Brain microvascular endothelial cell (primary cell): ENCODE data around the gene DLG2.

Experiments used
- DNase-seq: peaks from one replicate; pipeline ENCODE4 v3.0.0-alpha.2; 2020
- H3K27ac ChIP-seq: fragments of 250-450 bp; sonication (Bioruptor Pico); 2 replicates; pipeline ENCODE4 v1.5.1; 2020; ENCODE audit warnings: mild to moderate bottlenecking, moderate library complexity
- H3K27me3 ChIP-seq: fragments of 250-450 bp; sonication (Bioruptor Pico); replicated peaks from 2 replicates; pipeline ENCODE4 v1.5.1; 2020; ENCODE audit warnings: mild to moderate bottlenecking
- H3K36me3 ChIP-seq: fragments of 250-450 bp; sonication (Bioruptor Pico); replicated peaks from 2 replicates; pipeline ENCODE4 v1.5.1; 2020; ENCODE audit warnings: mild to moderate bottlenecking
- H3K4me3 ChIP-seq: 2 replicates; pipeline ENCODE4 v1.5.1; 2011; ENCODE audit warnings: low read depth, mild to moderate bottlenecking, control low read depth, low read length, moderate library complexity
- CTCF ChIP-seq: IDR thresholded peaks from 2 replicates; pipeline ENCODE4 v1.5.1; 2011; ENCODE audit warnings: low read depth, mild to moderate bottlenecking, moderate library complexity, low read length, control low read depth, inconsistent platforms; ENCODE audit errors: missing control alignments
- in situ Hi-C: cut with HindIII; loops from 2 replicates; pipeline ENCODE4 v1.10.0; 2017; ENCODE audit warnings: low sequenced_read_pairs, low pct_ligation_motif_present

The DLG2 gene

GRCh38 chr11:83477772-83478171 lies 2149.4 kb downstream of the DLG2 start:
- no peak for TF ChIP-seq CTCF
- Histone ChIP-seq H3K27ac (no peak overlapping the region), H3K36me3 (no peaks in the 10 kb centered on the region), H3K27me3 (no peaks in the 10 kb centered on the region), H3K4me3 (no peak overlapping the region)
- DNase-seq: no peak
- in situ Hi-C loops: no loop called here

- DNase-seq: no peak
- Histone ChIP-seq H3K27ac (no peak overlapping the region), H3K36me3 (no peaks in the 10 kb centered on the region), H3K27me3 (no peaks in the 10 kb centered on the region), H3K4me3 (no peak overlapping the region)
- in situ Hi-C loops: no loop called here
- TF ChIP-seq CTCF: no peak
These were observed 2151.4 kb downstream of the DLG2 start for GRCh38 chr11:83475760-83476159.

GRCh38 chr11:83473743-83474142 lies 2153.4 kb downstream of the DLG2 start:
- in situ Hi-C loops: no loop called here
- Histone ChIP-seq H3K4me3 (no peak overlapping the region), H3K36me3 (no peaks in the 10 kb centered on the region), H3K27me3 (no peaks in the 10 kb centered on the region), H3K27ac (no peak overlapping the region)
- DNase-seq: no peak
- TF ChIP-seq CTCF: no peak

- no peak for DNase-seq
- Histone ChIP-seq H3K27ac (no peak overlapping the region), H3K36me3 (no peaks in the 10 kb centered on the region), H3K4me3 (no peak overlapping the region), H3K27me3 (no peaks in the 10 kb centered on the region)
- no peak for TF ChIP-seq CTCF
- in situ Hi-C loops: no loop called here
These were observed 2154.3 kb downstream of the DLG2 start for GRCh38 chr11:83472806-83473205.

- in situ Hi-C loops: no loop called here
These were observed 2155.1 kb downstream of the DLG2 start for GRCh38 chr11:83471831-83472727.

More at GRCh38 chr11:83471831-83472727, 2155.1 kb downstream of the DLG2 start:
- Histone ChIP-seq H3K27ac (no peak overlapping the region), H3K27me3 (no peaks in the 10 kb centered on the region), H3K4me3 (no peak overlapping the region), H3K36me3 (no peaks in the 10 kb centered on the region)
- no peak for TF ChIP-seq CTCF
- DNase-seq: no peak
